Spleen (tissue), 11 donors: ENCODE data around the gene ADAMTS14. TPM values are rescaled to one million over a fixed set of nuclear protein-coding genes. Genes with fewer than 3 reads are reported as not detected.

Source experiments
- DNase-seq: peaks from one replicate; pipeline ENCODE4 v3.0.0-alpha.2; 2020
- H3K27ac ChIP-seq, 8 donors: fragments of 200-600 bp; sonication (generic) in 7 of 8; 1 replicate in 4 of 8; 2 replicates in 4 of 8; pipeline versions ENCODE4 v1.5.0 to v1.8.0; 2016 to 2021; ENCODE audit warnings: inconsistent platforms in 4 of 8, mild to moderate bottlenecking in 4 of 8, moderate library complexity in 1 of 8
- H3K27me3 ChIP-seq, 7 donors: fragments of 200-600 bp; sonication (generic) in 6 of 7; replicated peaks in 1 of 7; 1 replicate in 4 of 7; 2 replicates in 3 of 7; pipeline versions ENCODE4 v1.5.0 to v1.8.0; 2016 to 2021; ENCODE audit warnings: inconsistent platforms in 3 of 7, mild to moderate bottlenecking in 1 of 7
- H3K36me3 ChIP-seq, 6 donors: fragments of 200-600 bp; sonication (generic) in 5 of 6; 1 replicate in 4 of 6; 2 replicates in 2 of 6; pipeline versions ENCODE4 v1.5.0 to v1.8.0; 2016 to 2021; ENCODE audit warnings: inconsistent platforms in 2 of 6
- H3K4me1 ChIP-seq, 6 donors: fragments of 200-600 bp; sonication (generic) in 5 of 6; 1 replicate in 3 of 6; 2 replicates in 3 of 6; pipeline versions ENCODE4 v1.5.0 to v1.8.0; 2016 to 2021; ENCODE audit warnings: inconsistent platforms in 3 of 6
- H3K4me3 ChIP-seq, 8 donors: fragments of 200-600 bp; sonication (generic) in 7 of 8; 1 replicate in 4 of 8; 2 replicates in 4 of 8; pipeline versions ENCODE4 v1.5.0 to v1.8.0; 2016 to 2021; ENCODE audit warnings: inconsistent platforms in 4 of 8, mild to moderate bottlenecking in 4 of 8, moderate library complexity in 2 of 8
- H3K9me3 ChIP-seq, 8 donors: fragments of 200-600 bp; sonication (generic) in 7 of 8; 1 replicate in 4 of 8; 2 replicates in 4 of 8; pipeline versions ENCODE4 v1.5.0 to v1.8.0; 2016 to 2021; ENCODE audit warnings: inconsistent platforms in 4 of 8
- POLR2A ChIP-seq, 3 donors: fragments of 450-650 bp; IDR thresholded peaks; one replicate each; pipeline ENCODE4 v1.5.1; 2017; ENCODE audit warnings: antibody characterized with exemption in 3 of 3, mild to moderate bottlenecking in 1 of 3
- POLR2AphosphoS5 ChIP-seq, 3 donors: sonication (generic); formaldehyde crosslinking; IDR thresholded peaks; one replicate each; pipeline ENCODE4 v1.5.1; 2017; ENCODE audit warnings: antibody characterized with exemption in 3 of 3
- WGBS, 5 donors: extraction: QIAGEN DNeasy Blood & Tissue Kit in 3 of 5; methylation state at CpG; one replicate each; pipeline versions ENCODE4 v1.1.5 to v1.1.7; 2013 to 2018; 5-methylcytosine and 5-hydroxymethylcytosine counted together
- intact Hi-C: fragments of 100-400 bp; cut with DNase I; formaldehyde crosslinking; loops from one replicate; pipeline ENCODE4 v1.15.0; 2023; ENCODE audit warnings: low total_unique reads
- polyA plus RNA-seq, 3 donors: library from polyadenylated mRNA; stranded (reverse); fragments of 200-250 nt; gene quantifications; one replicate each; pipeline ENCODE4 v1.2.1, GENCODE V29; 2013
- total RNA-seq, 7 donors: library from RNA; depleted of rRNA in 3 of 7; stranded (reverse); fragments of >200 nt in 3 of 7; fragmentation: NEBNext Ultra II Directional in 4 of 7; extraction: Animal tissue kit (Norgen Biotek cat#: 25700) in 4 of 7; gene quantifications; one replicate each; pipeline versions ENCODE4 v1.1.0 to v1.2.1, GENCODE V29; 2016 to 2021
- TF ChIP-seq, protein P1 (sequence below), 11 experiments: fragments of 200-600 bp in 7 of 11; fragments of 450-650 bp in 4 of 11; sonication (generic) in 4 of 11; IDR thresholded peaks in 8 of 11; conservative IDR thresholded peaks in 3 of 11; 1 replicate in 7 of 11; 2 replicates in 4 of 11; pipeline versions ENCODE4 v1.4.0 to v1.8.0; 2016 to 2021; ENCODE audit warnings: antibody characterized with exemption in 11 of 11, inconsistent platforms in 4 of 11, mild to moderate bottlenecking in 1 of 11
- donor health status: healthy with polysubstance abuse.
- donor health status: DM: no; HTN: no; CAD: no; lungs with moderate emphysema.
- donor health status: DM: no; HTN: no; CAD: no.
- donor health status: Bipolar disorder and iron deficiency.
- donor health status: healthy.
- donor health status: DM: no; HTN: no; CAD: no.
- donor health status: DM: yes; HTN: yes; CAD: no.

The ADAMTS14 gene
- total and polyA plus RNA-seq, 10 donors: 0.09 to 1.2 (median 0.36) TPM

DNA sequence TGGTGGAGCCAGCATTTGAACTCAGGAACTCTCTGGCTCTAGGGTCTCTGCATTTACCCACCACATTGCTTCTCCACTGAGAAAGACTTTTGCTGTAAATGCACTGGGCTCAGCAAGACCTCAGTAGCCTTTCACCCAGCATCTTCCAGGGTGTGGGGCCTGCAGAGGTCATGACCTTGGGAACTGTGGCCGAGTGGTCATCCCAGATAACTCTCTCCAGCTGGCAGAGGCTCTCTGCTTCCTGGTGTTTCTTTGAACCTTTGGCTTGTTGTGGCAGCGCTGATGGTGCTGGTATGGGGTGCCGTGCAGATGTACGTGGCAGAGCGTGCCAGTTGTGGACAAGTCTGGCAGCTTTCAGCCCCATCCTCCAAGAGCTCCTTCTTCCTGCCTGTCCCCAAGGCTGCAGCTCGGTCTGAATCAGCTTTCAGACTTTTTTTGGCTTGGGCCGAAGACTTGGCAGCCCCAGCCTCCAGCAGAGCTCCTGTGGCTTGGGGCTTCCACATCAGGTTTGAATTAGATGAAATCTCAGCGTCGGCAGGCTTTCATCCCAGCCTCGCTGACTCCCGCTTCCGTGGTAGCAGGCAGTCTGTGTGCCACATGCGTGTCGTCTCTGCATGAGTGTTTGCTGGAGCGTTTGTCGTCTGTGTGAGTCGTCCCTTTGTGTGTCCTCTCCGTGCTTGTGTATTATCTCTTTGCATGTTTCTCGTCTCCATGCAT is 21.5 kb downstream of the ADAMTS14 start:
- intact Hi-C loops: no loop called here
- Histone ChIP-seq H3K27me3 (peaks cover 0 to 3% (median 0%) of the 10 kb centered on the region in 7 donors), H3K27ac (no peak overlapping the region), H3K4me3 (no peak overlapping the region), H3K9me3 (no peaks in the 10 kb centered on the region), H3K36me3 (no peaks in the 10 kb centered on the region), H3K4me1 (peaks cover 0 to 13% (median 4%) of the 10 kb centered on the region in 6 donors)
- DNase-seq: no peak
- TF ChIP-seq, protein P1, sequence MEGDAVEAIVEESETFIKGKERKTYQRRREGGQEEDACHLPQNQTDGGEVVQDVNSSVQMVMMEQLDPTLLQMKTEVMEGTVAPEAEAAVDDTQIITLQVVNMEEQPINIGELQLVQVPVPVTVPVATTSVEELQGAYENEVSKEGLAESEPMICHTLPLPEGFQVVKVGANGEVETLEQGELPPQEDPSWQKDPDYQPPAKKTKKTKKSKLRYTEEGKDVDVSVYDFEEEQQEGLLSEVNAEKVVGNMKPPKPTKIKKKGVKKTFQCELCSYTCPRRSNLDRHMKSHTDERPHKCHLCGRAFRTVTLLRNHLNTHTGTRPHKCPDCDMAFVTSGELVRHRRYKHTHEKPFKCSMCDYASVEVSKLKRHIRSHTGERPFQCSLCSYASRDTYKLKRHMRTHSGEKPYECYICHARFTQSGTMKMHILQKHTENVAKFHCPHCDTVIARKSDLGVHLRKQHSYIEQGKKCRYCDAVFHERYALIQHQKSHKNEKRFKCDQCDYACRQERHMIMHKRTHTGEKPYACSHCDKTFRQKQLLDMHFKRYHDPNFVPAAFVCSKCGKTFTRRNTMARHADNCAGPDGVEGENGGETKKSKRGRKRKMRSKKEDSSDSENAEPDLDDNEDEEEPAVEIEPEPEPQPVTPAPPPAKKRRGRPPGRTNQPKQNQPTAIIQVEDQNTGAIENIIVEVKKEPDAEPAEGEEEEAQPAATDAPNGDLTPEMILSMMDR (IDR thresholded peaks at IDR 0.05 in 8 of 11, conservative IDR thresholded peaks at IDR 0.05 in 3 of 11): no peak
- TF ChIP-seq POLR2AphosphoS5 (IDR thresholded peaks at IDR 0.05) (no peak), POLR2A (IDR thresholded peaks at IDR 0.05) (no peak)
- 80 to 88% (median 81%) methylated on average over 19 of the region's 19 CpGs for WGBS, 5 donors

DNA sequence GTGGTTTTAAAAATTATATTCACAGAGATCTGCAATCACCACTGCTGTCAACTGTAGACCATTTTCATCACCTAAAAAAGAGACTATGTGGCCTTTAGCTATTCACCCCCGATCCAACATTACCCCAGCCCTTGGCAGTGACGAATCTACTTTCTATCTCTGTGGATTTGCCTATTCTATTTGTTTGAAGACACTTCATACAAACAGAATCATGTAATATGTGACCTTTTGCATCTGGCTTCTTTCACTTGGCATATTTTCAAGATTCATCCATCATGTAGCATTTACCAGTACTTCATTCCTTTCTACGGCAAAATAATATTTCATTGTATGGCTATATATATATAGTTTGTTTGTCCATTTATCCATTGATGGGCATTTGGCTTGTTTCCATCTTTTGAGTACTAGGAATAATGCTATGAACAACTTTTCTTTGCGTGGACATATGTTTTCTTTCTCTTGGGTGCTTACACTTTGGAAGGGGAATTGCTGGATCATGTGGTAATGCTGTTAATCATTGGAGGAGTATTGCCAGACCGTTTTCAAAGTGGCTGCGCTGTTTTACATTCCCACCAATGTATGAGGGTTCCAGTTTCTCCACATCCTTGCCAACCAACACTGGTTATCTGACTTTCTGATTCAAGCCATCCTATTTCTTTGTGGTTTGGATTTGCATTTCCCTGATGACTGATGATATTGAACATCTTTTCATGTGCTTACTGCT is 22.3 kb downstream of the ADAMTS14 start:
- intact Hi-C loops: no loop called here

DNA sequence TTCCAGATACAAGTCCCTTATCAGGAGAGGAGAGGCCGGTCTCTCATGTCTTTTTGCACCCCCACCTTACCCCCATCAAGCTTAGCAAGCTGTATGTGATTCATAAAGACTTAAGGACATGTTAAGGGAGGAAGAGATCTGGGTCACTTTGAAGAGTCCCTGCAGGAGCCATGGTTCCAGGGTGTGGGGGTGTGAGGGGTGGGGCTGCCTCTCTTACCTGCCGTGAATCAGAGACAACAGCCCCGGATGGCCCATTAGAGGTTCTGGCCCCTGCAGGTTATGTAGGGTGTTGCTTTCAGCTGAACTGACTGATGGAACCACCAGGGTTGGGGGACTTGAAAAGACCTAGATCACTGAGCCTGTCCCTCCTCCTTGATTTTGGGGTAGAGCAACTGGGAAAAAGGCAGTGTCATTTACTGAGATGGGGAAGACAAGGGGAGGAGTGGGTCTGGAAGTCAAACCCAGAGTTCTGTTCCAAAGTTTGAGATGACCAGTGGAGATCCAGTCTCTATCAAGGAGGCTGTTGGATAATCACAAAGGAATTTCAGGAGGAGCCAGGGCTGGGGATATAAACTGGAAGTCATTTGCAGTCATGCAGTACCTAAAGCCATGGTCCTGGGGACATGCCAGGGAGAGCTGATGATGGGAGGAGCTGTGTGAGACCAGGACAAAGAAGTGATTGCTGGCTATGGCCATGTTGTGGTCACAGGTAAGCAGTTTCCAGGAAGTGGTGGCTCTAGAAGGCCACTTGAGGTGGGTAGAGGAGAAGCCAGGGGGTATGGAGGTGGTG is 23.1 kb downstream of the ADAMTS14 start:
- Histone ChIP-seq H3K27ac (no peak overlapping the region), H3K36me3 (no peaks in the 10 kb centered on the region), H3K27me3 (peaks cover 0 to 3% (median 0%) of the 10 kb centered on the region in 7 donors), H3K9me3 (no peaks in the 10 kb centered on the region), H3K4me1 (peaks cover 0 to 12% (median 3%) of the 10 kb centered on the region in 6 donors), H3K4me3 (no peak overlapping the region)
- intact Hi-C loops: no loop called here
- no peak for DNase-seq
- 85 to 97% (median 90%) methylated on average over 3 of the region's 3 CpGs for WGBS, 5 donors
- TF ChIP-seq POLR2AphosphoS5 (IDR thresholded peaks at IDR 0.05) (no peak), POLR2A (IDR thresholded peaks at IDR 0.05) (no peak)
- TF ChIP-seq, protein P1 (IDR thresholded peaks at IDR 0.05 in 8 of 11, conservative IDR thresholded peaks at IDR 0.05 in 3 of 11): no peak

More for the DNA sequence above, 22.3 kb downstream of the ADAMTS14 start:
- Histone ChIP-seq H3K9me3 (no peaks in the 10 kb centered on the region), H3K27ac (no peak overlapping the region), H3K4me1 (peaks cover 0 to 13% (median 4%) of the 10 kb centered on the region in 6 donors), H3K4me3 (no peak overlapping the region), H3K27me3 (peaks cover 0 to 3% (median 0%) of the 10 kb centered on the region in 7 donors), H3K36me3 (no peaks in the 10 kb centered on the region)
- TF ChIP-seq, protein P1 (IDR thresholded peaks at IDR 0.05 in 8 of 11, conservative IDR thresholded peaks at IDR 0.05 in 3 of 11): no peak
- no peak for TF ChIP-seq POLR2AphosphoS5 (IDR thresholded peaks at IDR 0.05)
- TF ChIP-seq POLR2A (IDR thresholded peaks at IDR 0.05): no peak
- 81 to 90% (median 88%) methylated on average over 6 of the region's 6 CpGs for WGBS, 5 donors
- DNase-seq: no peak
